Embryonic facial prominence (tissue), 1 donor: Measurements from ENCODE around the gene PROCR.
A peak's percentile ranks its signal among the peaks of the same experiment; 100 is the strongest.
"Not testable (repeated sequence)": the region's sequence is repeated elsewhere in the genome, so short reads cannot be mapped to it uniquely, and the experiment has no call there.

Experiments
- DNase-seq: peaks from one replicate; pipeline ENCODE4 v3.0.0-alpha.2; 2016; ENCODE audit errors: extremely low spot score

PROCR gene

DNA sequence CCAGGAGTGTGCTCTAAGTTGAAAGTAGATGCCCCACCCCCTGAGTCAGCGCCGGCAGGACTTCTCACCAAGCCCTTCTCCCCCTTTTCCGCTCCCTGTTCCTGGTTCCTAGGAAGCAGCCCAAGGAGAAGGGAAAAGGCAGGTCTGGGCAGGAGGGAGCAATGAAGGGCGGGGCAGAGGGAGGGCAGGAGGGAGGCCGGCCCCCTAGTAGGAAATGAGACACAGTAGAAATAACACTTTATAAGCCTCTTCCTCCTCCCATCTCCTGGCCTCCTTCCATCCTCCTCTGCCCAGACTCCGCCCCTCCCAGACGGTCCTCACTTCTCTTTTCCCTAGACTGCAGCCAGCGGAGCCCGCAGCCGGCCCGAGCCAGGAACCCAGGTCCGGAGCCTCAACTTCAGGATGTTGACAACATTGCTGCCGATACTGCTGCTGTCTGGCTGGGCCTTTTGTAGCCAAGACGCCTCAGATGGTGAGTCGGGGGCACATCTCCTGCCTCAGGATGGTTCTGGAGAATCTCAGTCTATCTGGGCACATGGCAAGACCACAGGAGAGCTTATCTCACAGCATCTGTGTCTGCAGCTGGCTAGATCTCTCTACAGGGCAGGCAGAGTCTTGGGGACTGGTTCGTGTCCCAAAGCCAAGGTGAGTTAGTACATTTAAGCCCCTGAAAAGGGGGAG lies at the start of gene PROCR:
Gene PROCR (plus strand): TSS at position 320 of the 681 bp plus-strand sequence. CDS start 83 bp downstream, at position 403.
- peak; percentile 25 for DNase-seq

DNA sequence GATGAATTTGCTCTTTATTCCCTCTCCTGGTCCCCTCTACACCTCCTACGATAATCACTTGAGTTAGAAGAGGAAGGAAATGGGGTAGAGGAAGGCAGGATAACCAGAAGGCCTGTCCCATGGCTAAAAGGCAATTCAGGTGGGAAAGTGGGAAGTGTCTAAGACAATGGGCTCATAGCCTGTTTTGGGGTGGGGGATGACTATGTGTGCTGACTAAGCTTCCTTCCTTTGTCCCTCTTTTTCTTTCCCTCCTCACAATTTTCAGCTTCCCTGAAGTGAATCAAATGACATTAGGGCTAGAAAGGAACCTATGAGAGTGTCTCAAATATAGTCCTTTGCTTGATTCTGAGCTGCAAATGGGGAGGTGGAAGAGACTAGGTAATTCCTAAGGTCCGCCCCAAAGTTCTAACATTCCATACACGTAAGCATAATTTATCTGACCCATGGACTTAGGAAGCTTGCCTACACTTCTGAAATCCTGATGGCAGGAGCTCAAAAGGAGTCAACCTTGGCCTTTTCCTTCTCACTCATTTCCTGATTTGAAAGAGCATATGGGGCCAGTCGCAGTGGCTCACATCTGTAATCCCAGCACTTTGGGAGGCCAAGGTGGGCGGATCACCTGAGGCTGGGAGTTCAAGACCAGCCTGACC lies 49.0 kb upstream of the PROCR start:
- no peak for DNase-seq

DNA sequence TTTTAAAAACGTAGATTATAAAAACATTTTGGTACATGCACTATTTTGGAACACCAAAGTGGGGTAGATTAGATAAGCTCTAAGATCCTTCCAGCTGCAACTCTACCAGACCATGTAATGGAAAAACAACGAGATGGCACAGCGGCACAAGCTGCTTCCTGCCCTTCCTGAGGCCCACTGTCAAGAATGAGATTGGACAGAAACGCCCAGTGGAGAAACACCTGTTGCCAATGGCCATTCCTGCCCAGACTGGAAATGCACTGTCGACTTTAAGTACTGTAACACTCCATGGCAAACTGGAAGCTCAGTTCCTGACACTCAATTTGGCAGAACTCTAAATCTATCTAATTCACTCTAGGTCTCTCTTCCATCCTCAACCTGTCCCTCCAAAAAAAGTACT lies 46.1 kb upstream of the PROCR start:
- no peak for DNase-seq

DNA sequence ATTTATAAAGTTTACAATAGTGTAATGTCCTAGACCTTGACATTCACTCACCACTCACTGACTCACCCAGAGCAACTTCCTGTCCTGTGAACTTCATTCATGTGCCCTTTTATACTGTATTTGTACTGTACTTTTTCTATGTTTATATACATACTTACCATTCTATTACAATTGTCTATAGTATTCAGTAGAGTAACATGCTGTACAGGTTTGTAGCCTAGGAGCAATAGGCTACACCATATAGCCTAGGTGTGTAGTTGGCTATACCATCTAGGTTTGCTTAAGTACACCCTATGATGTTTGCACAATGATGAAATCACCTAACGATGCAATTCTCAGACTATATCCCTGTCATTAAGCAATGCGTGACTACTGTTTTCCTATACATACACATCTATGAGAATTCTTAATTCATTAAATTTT lies 42.2 kb upstream of the PROCR start:
- no peak for DNase-seq

DNA sequence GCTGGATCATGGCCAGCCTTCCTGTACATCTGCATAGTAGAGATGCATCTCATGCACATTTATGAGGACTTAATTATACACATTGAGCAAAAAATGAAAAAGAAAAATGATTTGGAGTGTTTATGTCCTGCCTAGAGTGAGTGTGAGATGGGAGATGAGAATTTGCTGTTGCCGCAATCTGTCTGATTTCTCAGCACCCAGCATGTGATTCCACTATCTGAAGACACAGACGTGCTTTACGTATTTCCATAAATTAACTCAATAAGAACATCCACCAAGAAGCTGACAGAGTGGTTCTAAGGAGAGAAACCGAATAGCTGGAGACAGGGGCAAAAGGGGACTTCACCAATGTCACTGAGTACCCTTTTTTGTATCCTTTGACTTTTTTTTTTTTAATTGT lies 39.9 kb upstream of the PROCR start:
- DNase-seq, result no peak

DNA sequence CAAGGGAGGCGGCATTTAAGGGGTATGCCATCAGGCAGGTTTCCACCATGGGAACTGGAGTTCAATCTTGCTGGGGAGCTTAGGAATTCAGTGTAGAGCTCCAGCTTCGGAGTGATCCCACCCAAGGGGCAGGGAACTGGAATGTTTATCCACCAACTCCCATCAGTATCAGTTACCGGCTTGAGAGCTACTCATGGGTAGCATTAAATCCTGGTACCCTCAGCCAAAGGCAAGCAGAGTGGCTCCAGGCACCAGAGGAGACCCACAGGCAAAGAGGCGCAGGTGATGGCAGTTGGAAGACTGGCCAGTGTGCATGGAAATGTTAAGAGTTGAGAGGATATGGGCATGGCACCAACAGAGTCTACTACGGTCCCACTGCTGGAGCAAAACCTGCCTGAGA lies 38.8 kb upstream of the PROCR start:
- no peak for DNase-seq

DNA sequence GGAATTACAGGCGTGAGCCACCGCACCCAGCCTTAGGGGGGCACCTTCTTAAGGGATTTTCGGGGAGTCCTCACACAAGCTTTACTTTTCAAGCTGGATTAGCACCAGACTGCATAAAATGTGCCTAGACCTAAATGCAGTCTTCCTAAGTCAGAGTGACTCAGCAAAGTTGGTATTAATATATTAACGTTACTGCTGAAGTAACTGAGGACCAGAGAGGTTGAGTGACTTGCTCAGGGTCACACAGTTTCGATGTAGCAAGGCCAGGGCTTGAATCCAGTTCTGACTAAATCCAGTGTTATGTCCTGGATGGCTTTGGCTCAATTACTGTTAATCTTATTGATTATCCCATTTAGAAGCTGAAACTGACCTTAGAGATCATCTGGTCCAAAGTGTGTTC lies 38.1 kb upstream of the PROCR start:
- no peak for DNase-seq

DNA sequence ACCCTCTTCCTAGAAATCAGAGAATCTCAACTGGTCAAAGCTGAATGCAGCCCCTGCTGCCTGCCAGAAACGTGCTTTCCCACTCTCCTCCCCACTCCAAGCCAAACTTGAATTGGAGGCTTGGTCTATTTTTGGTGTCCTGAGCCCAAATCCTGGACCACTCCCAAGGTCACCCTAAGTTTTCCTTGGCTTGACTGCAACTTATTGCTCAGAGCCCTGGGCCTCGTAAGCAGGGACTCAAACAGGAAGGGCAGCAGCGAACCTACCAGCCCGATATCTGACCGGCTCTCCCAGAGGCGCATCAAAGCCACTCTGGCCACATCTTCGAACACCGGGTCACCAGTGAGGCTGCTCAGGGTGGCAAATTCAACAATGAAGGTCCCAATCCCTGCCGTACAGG lies 37.4 kb upstream of the PROCR start:
- no peak for DNase-seq

DNA sequence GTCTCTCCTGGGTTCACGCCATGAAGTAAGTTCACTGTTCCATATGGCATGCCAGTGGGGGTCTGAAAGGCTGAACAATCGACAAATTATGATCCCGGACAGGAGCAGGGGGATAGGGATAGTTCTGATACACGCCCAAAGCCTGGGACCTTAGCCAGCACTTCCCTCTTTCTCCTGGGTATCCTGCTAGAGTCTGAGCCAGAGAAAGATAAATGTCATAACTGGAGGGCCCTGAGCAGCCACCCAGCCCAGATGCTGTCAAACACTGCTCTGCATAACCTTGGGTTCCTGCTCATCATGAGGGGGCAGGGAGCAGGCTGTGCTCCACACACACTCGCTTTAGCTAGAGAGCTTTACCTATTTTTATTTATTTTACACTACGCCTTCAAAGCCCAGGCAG lies 37.0 kb upstream of the PROCR start:
- no peak for DNase-seq

DNA sequence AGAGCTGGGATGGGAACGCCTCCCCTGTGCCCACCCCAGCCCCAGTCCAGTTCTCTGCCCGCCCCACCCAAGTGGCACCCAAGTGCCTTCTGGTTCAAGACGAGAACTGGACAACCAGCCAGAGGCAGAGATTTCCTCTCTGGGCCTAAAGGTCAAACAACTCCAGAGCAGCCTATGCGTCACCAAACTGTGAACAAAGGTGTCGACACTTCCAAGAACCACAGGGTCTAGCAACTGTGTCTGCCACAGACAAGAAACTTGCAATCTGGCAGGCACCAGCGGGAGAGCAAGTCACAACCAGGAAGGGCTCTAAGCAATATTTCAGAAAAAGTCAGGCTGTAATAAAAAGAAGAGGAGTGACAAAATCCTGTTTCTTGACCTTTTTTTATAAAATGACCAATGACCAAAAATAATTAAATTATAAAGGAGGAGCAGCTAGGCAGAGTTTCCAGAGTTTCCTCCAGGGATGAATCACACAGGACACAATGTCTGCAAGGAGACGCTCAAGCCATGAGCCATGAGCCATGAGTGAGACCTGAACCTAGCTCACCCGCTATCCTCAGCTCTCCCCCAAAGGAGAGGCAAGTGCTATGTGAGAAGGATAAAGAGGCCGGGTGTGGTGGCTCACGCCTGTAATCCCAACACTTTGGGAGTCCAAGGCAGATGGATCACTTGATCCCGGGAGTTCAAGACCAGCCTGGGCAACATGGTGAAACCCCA lies 35.8 kb upstream of the PROCR start:
- no peak for DNase-seq

DNA sequence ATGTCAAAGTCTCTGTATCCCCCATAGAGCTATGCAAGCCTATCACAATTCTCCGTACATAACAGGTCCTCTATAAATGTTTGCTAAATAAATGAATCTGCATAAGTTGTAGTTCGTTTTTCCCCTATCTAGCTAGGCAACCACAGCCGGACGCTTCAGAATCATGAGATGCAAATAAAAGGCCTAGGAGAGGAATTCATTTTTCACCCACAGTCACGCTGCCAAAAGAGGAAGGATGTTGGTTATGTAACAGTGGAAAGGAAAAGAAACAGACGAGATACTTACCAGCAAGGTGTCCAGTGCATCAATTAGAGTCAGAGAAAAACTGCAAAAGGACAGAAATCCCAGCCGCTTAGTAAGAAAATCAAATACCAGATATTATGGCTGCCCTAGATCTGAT lies 27.2 kb upstream of the PROCR start:
- DNase-seq, result no peak

DNA sequence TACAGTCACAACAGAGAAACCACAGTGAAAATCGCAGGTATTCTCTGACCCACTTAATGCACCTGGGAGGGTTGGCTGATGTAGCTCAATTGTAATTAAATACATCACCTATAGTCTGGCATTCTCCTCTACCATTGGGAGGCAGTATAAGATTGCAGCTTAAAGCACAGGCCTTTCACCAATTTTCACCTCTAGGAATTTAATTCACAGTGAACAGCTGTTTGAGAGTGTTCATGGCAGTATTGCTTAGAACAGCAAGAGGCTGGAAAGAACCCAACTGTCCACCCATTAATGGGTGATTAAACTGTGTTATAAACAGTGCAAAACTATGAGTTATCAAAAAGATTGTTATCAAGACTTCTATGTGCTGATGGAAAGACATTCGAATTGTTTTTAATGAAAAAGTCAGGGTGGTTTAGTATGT lies 26.7 kb upstream of the PROCR start:
- no peak for DNase-seq

DNA sequence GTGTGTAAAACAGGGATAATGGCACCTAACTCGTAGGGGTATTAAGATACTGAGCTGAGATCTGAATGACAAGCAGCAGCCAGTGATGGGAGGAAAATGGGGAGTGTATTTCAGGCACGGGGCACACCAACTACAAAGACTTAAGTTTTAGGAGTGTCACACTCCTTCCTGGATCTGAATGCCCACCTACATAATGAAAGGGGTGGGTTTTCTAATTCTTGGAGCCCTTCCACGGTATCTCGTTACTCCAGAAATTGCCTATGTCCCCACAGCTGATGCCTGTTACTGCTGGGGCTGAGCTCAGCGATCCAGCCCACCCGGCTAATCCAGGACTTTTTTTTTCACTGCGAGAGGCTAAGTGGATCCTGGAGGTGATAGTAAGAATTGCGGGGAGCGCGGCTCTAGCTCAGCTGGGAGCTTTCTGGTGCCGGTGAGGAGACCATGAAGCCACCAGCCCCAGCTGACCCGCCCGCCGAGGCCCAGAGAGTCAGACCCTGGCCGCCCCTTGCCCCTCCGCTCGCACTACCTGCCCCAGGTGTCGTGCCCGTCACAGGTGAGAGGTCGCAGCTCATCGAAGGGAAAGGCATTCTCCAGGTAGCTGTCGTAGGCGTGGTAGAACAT lies 25.5 kb upstream of the PROCR start:
- no peak for DNase-seq

DNA sequence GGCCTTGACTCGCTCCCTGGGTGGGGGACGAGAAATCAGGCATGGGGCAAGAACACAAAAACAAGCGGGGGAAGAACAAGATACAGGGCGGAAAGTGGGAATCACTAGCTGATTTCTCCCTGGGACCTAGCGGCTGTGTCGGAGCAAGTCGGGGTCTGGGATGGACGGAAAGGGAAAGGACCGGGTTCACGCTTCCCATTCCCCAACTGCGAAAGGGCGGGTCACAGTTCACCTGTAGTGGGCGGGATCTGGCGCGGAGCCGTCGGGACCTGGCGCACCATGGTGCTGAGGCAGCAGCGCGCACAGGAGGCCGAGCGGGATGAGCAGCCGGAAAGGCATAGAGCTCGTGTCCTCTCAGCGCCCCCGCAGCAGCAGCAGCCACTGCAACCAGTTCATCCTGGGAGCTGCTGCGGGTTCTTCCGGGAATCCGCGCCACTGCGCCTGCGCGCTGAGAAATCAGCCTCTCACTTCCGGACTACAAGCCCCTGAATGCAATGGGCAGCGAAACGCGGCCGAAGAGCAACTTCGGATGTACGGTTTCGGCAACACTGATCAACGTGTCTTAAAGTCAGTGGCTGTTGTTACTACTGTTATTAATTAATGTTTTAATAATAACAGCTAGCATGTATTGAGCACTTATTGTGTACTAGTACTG lies 24.8 kb upstream of the PROCR start, which contains the start of gene EDEM2:
Gene EDEM2 (minus strand): TSS at position 417 of the 655 bp plus-strand sequence. CDS start 78 bp downstream, at position 339.
- peak; percentile 77 for DNase-seq

DNA sequence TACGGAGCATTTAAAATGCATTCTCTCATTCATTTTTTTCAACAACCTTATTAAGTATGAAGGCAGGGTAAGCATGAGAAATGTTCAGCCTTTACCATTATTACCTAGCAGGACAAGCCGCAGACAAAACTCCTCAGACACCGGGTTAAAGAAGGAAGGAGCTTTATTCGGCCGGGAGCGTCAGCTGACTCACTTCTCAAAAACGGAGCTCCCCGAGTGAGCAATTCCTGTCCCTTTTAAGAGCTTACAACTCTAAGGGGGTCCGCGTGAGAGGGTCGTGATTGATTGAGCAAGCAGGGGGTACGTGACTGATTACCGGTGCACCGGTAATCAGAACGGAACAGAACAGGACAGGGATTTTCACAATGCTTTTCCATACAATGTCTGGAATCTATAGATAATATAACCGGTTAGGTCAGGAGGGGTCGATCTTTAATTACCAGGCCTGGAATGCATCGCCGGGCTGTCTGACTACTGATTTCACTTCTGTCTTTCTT lies 24.2 kb upstream of the PROCR start:
- not testable (repeated sequence) for DNase-seq

DNA sequence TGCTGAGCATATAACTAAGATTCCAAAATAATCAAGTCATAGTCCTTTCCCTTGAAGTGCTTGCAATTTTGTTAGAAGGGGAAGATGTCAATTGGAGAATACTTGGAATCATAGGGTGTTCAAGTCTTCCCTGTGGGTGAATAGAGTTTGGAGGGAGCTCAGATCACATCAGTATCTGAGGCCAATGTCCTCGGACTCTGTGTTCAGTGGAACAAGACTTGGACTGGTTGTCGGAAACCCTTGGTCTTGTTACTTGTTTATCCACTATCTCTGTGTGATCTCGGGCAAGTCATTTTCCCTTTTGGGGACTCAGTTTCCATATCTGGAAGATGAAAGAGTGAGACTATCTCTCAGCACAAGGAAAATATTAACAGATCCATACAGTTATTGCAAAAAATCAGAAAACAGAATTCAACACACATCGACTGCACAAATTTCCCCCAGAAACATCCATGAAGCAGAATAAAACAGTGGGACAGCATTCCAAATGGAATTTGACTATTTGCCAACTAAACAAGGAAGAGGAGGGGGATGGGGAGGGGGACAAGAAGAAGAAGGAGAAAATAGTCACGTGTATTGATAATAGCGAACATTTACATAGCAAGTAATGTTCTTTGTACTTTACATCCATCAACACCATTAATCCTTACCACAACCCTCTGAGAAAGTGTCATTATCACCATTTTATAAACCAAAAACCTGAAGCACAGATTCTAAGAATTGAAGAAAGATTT lies 20.9 kb upstream of the PROCR start:
- no peak for DNase-seq

DNA sequence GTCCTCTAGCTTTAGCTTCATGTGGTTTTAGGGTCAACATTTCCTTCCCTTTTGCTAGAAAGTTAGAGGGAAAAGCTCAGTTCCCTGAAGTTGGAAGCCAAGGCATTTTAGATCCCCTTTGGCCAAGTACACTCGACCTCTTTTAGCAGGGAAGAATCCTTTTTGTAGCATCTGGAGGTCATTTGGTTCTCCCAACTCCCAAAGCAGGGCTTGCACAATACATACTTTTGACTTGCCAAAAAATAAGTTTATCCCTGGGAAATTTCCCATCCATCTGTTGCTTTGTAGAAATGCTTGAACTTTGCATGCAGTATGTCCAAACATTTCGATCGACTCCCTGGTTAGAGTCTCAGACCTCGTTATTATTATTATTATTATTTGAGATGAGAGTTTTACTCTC lies 20.1 kb upstream of the PROCR start:
- DNase-seq, result no peak

DNA sequence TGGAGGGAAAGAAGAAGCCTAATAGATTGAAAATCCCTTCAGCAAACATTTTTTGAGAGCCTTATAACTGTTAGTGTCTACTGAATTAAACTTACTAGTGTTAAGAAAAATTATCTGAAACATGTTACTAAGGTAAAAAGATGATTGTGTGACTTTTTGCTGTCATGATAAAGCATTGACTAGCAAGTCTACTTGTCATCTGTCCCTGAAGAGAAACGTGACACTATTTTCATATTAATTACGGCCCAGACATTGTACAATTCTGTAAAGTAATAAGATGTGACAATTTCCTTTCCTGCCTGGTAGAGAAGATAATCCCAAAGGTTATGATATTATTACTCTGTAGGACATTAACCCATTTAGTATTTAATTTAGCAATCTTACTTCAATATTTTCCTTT lies 15.9 kb upstream of the PROCR start:
- DNase-seq, result no peak

DNA sequence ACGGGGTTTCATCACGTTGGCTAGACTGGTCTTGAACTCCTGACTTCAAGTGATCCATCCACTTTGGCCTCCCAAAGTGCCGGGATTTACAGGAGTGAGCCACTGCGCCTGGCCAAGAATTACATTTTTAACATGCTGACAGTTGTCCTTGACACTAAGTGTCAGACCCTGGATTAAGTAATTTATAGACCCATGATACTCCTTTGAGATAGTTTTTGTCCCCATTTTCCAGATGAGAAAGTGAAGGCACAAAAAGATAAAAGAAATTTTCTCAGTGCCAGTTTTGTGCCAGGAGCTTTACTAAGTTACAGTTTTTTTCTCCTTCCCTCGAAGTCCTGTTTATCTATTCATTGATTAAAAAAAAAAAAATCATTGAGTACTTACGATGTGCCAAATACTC lies 14.9 kb upstream of the PROCR start:
- no peak for DNase-seq

DNA sequence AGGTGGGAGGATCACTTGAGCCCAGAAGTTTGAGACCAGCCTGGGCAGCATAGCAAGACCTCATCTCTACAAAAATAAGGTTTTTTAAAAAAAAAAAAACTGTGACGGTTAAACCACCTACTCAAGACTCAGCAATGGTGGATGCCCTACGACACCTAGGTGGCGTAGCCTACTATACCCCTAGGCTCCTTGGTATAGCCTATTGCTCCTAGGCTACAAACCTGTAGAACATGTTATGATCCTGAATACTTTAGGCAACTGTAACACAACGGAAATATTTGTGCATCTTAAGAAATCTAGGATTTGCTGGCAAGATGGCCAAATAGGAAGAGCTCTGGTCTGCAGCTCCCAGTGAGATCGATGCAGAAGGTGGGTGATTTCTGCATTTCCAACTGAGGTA lies 11.5 kb upstream of the PROCR start:
- not testable (repeated sequence) for DNase-seq

DNA sequence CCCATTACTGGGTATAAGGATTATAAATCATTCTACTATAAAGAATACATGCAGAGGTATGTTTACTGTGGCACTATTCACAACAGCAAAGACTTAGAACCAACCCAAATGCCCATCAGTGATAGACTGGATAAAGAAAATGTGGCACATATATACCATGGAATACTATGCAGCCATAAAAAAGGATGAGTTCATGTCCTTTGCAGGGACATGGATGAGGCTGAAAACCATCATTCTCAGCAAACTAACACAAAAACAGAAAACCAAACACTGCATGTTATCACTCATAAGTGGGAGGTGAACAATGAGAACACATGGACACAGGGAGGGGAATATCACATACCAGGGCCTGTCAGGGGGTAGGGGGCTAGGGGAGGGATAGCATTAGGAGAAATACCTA lies 7.3 kb upstream of the PROCR start:
- DNase-seq, result not testable (repeated sequence)
